ENCODE measurements around the gene FAF1.

- TF ChIP-seq, protein P1, sequence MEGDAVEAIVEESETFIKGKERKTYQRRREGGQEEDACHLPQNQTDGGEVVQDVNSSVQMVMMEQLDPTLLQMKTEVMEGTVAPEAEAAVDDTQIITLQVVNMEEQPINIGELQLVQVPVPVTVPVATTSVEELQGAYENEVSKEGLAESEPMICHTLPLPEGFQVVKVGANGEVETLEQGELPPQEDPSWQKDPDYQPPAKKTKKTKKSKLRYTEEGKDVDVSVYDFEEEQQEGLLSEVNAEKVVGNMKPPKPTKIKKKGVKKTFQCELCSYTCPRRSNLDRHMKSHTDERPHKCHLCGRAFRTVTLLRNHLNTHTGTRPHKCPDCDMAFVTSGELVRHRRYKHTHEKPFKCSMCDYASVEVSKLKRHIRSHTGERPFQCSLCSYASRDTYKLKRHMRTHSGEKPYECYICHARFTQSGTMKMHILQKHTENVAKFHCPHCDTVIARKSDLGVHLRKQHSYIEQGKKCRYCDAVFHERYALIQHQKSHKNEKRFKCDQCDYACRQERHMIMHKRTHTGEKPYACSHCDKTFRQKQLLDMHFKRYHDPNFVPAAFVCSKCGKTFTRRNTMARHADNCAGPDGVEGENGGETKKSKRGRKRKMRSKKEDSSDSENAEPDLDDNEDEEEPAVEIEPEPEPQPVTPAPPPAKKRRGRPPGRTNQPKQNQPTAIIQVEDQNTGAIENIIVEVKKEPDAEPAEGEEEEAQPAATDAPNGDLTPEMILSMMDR (IDR thresholded peaks at IDR 0.05), result no peak
- no peak for TF ChIP-seq POLR2A (IDR thresholded peaks at IDR 0.05)
Observed at GRCh38 chr1:50720457-50721053, 239.5 kb downstream of the FAF1 start.

All from right lobe of liver (tissue), 4 donors.